SK-MEL-5 (cell line): ENCODE data around the gene PAPOLG. TPM values are rescaled to one million over a fixed set of nuclear protein-coding genes. Genes with fewer than 3 reads are reported as not detected.

Source experiments
- DNase-seq: peaks from one replicate; pipeline ENCODE4 v3.0.0-alpha.2; 2016; ENCODE audit warnings: low read depth, low spot score
- in situ Hi-C: cut with HindIII; loops from 2 replicates; pipeline ENCODE4 v1.10.0; 2016; ENCODE audit warnings: low sequenced_read_pairs, high pct_unique_total_duplicates, low pct_unique_long_range_greater_than_20kb
- total RNA-seq: library from RNA; depleted of rRNA; stranded (reverse); fragments of >200 nt; shearing (Covaris generic); gene quantifications from 2 replicates; pipeline ENCODE4 v1.2.3, GENCODE V29; 2014

PAPOLG gene
- total RNA-seq, 1 experiment from 2014 or later = 18.2 TPM

- in situ Hi-C loops = no loop called here
- DNase-seq = no peak
Observed at GRCh38 chr2:60759654-60760053, 3.6 kb downstream of the PAPOLG start.

- DNase-seq = no peak
- in situ Hi-C loops = no loop called here
Observed at GRCh38 chr2:60764736-60765534, 8.9 kb downstream of the PAPOLG start.

- in situ Hi-C loops = no loop called here
- DNase-seq = no peak
Observed at GRCh38 chr2:60766283-60766682, 10.2 kb downstream of the PAPOLG start.

GRCh38 chr2:60771508-60771907 lies 15.4 kb downstream of the PAPOLG start:
- in situ Hi-C loops = no loop called here

GRCh38 chr2:60775048-60775639 lies 19.1 kb downstream of the PAPOLG start:
- in situ Hi-C loops = no loop called here
- DNase-seq = no peak

More at GRCh38 chr2:60771508-60771907, 15.4 kb downstream of the PAPOLG start:
- DNase-seq = no peak

GRCh38 chr2:60778352-60778751 lies 22.3 kb downstream of the PAPOLG start:
- in situ Hi-C loops = no loop called here
- no peak for DNase-seq

GRCh38 chr2:60779426-60779825 lies 23.4 kb downstream of the PAPOLG start:
- in situ Hi-C loops = no loop called here
- no peak for DNase-seq

- in situ Hi-C loops = no loop called here
- no peak for DNase-seq
Observed at GRCh38 chr2:60780721-60781120, 24.7 kb downstream of the PAPOLG start.

GRCh38 chr2:60793169-60793568 lies 37.1 kb downstream of the PAPOLG start:
- DNase-seq = no peak
- in situ Hi-C loops = no loop called here

- in situ Hi-C loops = no loop called here
Observed at GRCh38 chr2:60794271-60794863, 38.3 kb downstream of the PAPOLG start.

GRCh38 chr2:60796573-60797509 lies 40.8 kb downstream of the PAPOLG start:
- DNase-seq = no peak
- in situ Hi-C loops = no loop called here

More at GRCh38 chr2:60794271-60794863, 38.3 kb downstream of the PAPOLG start:
- DNase-seq = peak; percentile 64

- in situ Hi-C loops = no loop called here
- no peak for DNase-seq
Observed at GRCh38 chr2:60804473-60804872, 48.4 kb downstream of the PAPOLG start.

- no peak for DNase-seq
- in situ Hi-C loops = no loop called here
Observed at GRCh38 chr2:60806595-60806987, 50.5 kb downstream of the PAPOLG start.

- in situ Hi-C loops = no loop called here
Observed at GRCh38 chr2:60806988-60807681, 51.1 kb downstream of the PAPOLG start.

GRCh38 chr2:60808330-60808801 lies 52.3 kb downstream of the PAPOLG start:
- in situ Hi-C loops = no loop called here
- DNase-seq = no peak

More at GRCh38 chr2:60806988-60807681, 51.1 kb downstream of the PAPOLG start:
- peak; percentile 27 for DNase-seq

- no peak for DNase-seq
Observed at GRCh38 chr2:60811491-60812375, 55.7 kb downstream of the PAPOLG start.

More at GRCh38 chr2:60811491-60812375, 55.7 kb downstream of the PAPOLG start:
- in situ Hi-C loops = no loop called here
